Activated T-cell treated with anti-CD3 and anti-CD28 coated beads, Interleukin-2, amount 50 U/mL, for 72 hours (primary cell): ENCODE data around the gene CASZ1. TPM values are rescaled to one million over a fixed set of nuclear protein-coding genes. Genes with fewer than 3 reads are reported as not detected.

Experiments
- ATAC-seq, 2 donors: fragments of 150-1000 bp; cut with Tn5 transposase; replicated peaks in 1 of 2; 2 replicates each; pipeline ENCODE4 v1.10.0; 2021; ENCODE audit warnings: moderate library complexity in 2 of 2, mild to moderate bottlenecking in 1 of 2
- DNase-seq, 2 donors: peaks; one replicate each; pipeline ENCODE4 v3.0.0; 2021 to 2022; ENCODE audit warnings: mixed read lengths in 1 of 2
- H3K27ac Mint-ChIP-seq: one replicate; pipeline ENCODE4 v1.8.0; 2022; ENCODE audit warnings: mild to moderate bottlenecking, moderate library complexity, mixed read lengths
- H3K27me3 Mint-ChIP-seq: one replicate; pipeline ENCODE4 v1.8.0; 2022; ENCODE audit warnings: low read depth, mixed read lengths
- H3K36me3 Mint-ChIP-seq, 2 donors: one replicate each; pipeline ENCODE4 v1.8.0; 2022; ENCODE audit warnings: mixed read lengths in 2 of 2, mild to moderate bottlenecking in 1 of 2; ENCODE audit not compliant: insufficient read depth in 2 of 2
- H3K4me1 Mint-ChIP-seq: one replicate; pipeline ENCODE4 v1.8.0; 2022; ENCODE audit warnings: low read depth, mixed read lengths
- H3K4me3 Mint-ChIP-seq, 2 donors: one replicate each; pipeline ENCODE4 v1.8.0; 2022; ENCODE audit warnings: mild to moderate bottlenecking in 2 of 2, mixed read lengths in 2 of 2, moderate library complexity in 2 of 2
- H3K9me3 Mint-ChIP-seq, 2 donors: one replicate each; pipeline ENCODE4 v1.8.0; 2022; ENCODE audit warnings: mixed read lengths in 2 of 2
- total RNA-seq, 2 donors: library from RNA; stranded (reverse); gene quantifications; one replicate each; pipeline ENCODE4 v1.2.3, GENCODE V29; 2022

CASZ1 gene
- total RNA-seq, 2 donors from 2014 or later: 14.7 to 15.5 TPM

DNA sequence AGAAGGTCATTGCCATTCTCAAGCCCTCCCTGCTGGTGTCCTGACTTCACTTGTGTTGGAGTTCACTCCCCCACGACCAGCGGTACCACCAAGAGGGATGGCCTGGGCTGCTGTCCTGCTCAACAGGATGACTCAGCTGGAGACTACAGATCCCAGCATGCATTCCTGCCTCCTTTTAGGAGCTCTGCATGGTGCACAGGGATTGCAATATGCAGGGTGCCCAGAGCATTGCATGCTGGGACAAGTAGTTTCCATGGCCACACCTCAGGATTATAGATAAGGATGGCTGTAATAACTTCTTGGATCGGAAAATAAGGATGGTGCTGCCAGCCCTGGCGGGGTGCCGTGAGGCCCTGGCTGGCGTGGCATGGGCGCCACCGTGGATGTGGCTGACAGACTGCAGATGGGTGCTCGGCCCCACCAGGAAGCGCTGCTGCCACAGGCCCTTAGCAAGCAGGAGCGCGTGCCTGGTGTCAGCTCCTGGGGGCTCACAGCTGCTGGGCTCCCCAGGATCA, 150.0 kb downstream of the CASZ1 start:
- Mint-ChIP-seq H3K36me3 (peaks cover 0 to 2% of the 10 kb centered on the region in 2 donors), H3K4me1 (no peaks in the 10 kb centered on the region), H3K4me3 (no peak overlapping the region), H3K9me3 (no peaks in the 10 kb centered on the region), H3K27ac (no peak overlapping the region), H3K27me3 (no peaks in the 10 kb centered on the region)
- no peak for DNase-seq
- ATAC-seq: no peak

DNA sequence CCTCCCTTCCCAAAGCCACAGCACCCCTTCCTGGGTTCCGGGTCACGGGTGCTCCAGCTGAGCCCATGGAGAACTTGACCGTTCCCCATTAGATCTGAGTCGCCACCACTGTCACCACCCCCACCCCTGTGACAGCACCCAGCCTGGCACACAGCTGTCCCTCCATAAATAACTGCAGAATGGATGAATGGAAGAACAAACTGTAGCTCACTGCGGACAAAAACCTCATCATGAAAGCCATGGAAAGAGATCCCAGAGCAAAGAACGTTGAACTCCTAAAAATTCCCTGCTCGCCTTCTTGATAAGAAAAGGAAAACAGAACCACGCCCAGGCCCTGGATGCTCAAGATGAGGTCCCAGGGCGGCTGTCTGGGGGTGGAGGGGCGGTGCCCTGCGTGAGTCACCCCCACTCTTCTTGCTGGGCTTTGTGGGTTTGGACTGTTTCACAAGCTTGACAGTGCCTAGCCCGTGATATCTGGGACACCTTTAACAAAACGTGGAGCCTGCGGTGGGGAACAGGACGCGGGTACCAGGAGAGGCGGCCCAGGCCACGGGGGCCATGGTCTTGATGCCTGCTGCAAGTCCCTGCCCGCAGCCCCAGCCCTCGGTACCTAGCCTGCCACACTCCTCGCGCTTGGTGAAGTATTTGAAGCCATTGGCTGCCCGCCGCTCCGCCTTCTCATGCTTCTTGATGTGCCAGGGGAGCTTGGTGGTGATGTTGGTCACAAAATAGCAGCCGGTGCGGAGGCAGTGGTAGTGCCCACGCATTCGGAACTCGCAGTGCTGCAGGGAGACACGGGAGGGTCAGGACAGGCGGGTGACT, 151.9 kb downstream of the CASZ1 start:
- no peak for ATAC-seq
- Mint-ChIP-seq H3K36me3 (peaks cover 0 to 2% of the 10 kb centered on the region in 2 donors), H3K4me1 (no peaks in the 10 kb centered on the region), H3K9me3 (no peaks in the 10 kb centered on the region), H3K27me3 (no peaks in the 10 kb centered on the region), H3K27ac (no peak overlapping the region), H3K4me3 (no peak overlapping the region)
- no peak for DNase-seq

DNA sequence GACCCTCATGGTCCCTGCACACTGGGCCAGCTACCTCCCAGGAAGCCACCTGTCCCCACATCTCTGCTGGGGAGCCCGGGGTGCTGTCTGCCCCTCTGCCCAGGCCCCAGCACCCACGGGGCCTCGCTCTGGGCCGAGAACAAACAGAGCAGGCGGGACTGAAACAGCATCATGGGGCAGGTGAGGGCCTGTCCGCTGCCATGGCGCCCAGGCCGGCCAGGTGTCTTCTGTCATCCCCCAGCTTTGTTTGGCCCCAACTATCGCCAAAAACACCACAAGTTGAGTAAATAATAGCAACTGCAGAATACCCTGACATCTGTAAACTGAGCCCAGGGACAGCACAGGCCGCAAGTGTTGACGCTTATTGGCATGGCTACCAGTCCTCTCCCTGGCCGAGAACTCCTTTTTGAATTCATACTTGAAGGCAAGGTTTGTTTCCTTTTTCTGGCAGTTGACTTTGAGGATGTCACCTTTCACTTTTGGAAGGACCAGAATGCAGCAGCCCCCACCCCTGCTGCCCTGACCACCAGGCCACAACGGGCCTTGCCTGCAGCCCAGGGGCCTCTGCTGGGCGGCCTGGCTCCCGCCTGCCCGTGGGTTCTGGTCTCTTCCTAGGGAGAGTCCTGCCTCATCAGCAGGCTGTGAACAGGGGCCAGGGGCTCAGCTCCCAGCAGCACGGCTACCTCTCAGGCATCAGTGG, 152.7 kb downstream of the CASZ1 start:
- Mint-ChIP-seq H3K27me3 (no peaks in the 10 kb centered on the region), H3K27ac (no peak overlapping the region), H3K36me3 (peaks cover 0 to 2% of the 10 kb centered on the region in 2 donors), H3K4me3 (no peak overlapping the region), H3K4me1 (no peaks in the 10 kb centered on the region), H3K9me3 (no peaks in the 10 kb centered on the region)
- ATAC-seq: no peak
- DNase-seq: no peak

DNA sequence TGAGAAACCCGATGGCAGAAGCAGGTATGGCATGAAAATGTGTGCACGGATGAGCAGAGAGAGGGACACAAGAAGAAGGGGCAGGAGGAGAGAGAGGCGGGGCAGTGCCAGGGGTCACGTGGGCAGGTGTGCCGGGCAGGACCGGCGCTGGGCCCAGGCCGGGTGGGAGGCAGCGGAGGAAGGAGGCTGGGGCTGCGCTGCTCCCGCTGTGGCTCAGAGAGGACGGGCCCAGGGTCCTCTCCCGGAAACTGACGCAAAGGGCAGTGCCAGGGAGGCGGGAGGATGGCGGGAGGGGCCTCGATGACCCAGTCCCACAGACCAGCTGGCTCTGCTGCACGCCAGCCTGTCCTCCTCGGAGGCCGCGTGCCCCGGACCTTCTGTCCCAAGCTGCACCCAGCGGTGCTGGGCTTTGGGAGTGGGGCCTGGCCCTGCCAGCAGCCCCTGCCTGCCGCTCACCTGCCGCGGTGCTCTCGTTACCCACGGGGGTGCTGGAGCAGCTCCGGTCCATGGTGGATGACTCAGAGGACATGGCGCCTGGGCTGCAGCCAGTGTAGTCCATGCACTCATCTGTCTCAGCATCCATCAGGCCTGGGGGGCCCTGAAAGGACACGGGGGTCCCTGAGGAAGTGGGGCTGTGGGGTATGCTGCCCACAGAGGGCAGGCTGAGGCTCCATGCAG, 153.9 kb downstream of the CASZ1 start:
- Mint-ChIP-seq H3K4me3 (no peak overlapping the region), H3K36me3 (peaks cover 0 to 2% of the 10 kb centered on the region in 2 donors), H3K27ac (no peak overlapping the region), H3K4me1 (no peaks in the 10 kb centered on the region), H3K27me3 (no peaks in the 10 kb centered on the region), H3K9me3 (no peaks in the 10 kb centered on the region)
- no peak for DNase-seq
- ATAC-seq: no peak

DNA sequence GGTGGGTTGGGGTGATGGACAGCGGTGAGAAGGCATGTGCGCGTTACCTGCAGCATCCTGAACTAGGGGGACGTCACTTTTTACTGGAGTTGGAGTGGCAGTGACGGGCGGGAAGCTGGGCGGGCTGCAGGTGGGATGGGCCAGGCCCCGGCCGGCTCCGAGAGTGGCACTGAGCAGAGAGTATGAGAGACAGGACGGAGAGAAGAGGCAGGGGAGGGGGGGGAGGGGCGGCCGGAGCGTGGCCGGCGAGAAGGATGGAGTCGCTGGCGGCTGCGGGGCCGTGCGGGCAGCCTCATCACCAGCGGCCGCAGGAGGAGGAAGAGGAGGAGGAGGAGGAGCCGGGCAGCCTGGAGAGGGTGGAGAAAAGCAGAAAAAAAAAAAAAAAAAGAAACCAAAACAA, 154.5 kb downstream of the CASZ1 start:
- DNase-seq (no peak), ATAC-seq (no peak)
- H3K9me3 Mint-ChIP-seq: no peaks in the 10 kb centered on the region
- H3K4me3 Mint-ChIP-seq: no peak overlapping the region
- peaks cover 0 to 2% of the 10 kb centered on the region in 2 donors for H3K36me3 Mint-ChIP-seq
- no peak overlapping the region for H3K27ac Mint-ChIP-seq
- H3K4me1 Mint-ChIP-seq: no peaks in the 10 kb centered on the region
- no peaks in the 10 kb centered on the region for H3K27me3 Mint-ChIP-seq

DNA sequence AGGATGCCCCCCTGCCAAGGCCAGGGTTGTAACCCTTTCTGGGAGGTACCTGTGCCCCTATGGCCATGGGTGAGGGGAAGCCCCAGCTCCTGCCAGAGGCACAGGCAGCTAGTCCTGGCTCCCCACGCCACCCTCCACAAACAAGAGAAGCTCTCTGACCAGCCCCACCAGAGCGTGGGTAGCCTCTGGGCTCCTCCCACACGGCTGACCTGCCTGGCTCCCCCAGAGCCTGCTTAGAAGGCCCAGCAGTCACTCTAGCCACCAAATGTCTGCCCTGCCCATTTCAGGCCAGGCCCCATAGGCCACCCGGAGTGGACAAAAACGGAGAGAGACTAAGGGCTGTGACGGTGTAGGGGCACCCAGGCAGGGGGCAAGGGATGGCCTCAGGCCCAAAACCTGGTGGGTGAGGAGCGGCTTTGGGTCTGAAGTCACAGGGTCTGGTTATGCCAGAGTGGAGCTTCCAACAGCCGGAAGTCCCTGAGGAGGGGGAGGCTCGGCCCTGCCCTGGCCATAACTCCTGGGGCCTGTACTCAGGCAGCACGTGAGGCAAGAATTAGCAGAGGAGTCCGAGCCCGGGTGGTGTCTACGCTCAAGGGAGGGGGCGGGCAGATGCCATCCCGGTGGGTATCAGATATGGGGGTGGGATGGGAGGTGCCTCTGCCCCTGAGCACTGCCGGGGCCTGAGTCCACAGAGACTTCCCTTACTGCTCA, 155.4 kb downstream of the CASZ1 start:
- Mint-ChIP-seq H3K27ac (no peak overlapping the region), H3K9me3 (no peaks in the 10 kb centered on the region), H3K36me3 (peaks cover 0 to 2% of the 10 kb centered on the region in 2 donors), H3K27me3 (no peaks in the 10 kb centered on the region), H3K4me1 (no peaks in the 10 kb centered on the region), H3K4me3 (no peak overlapping the region)
- no peak for DNase-seq
- no peak for ATAC-seq

DNA sequence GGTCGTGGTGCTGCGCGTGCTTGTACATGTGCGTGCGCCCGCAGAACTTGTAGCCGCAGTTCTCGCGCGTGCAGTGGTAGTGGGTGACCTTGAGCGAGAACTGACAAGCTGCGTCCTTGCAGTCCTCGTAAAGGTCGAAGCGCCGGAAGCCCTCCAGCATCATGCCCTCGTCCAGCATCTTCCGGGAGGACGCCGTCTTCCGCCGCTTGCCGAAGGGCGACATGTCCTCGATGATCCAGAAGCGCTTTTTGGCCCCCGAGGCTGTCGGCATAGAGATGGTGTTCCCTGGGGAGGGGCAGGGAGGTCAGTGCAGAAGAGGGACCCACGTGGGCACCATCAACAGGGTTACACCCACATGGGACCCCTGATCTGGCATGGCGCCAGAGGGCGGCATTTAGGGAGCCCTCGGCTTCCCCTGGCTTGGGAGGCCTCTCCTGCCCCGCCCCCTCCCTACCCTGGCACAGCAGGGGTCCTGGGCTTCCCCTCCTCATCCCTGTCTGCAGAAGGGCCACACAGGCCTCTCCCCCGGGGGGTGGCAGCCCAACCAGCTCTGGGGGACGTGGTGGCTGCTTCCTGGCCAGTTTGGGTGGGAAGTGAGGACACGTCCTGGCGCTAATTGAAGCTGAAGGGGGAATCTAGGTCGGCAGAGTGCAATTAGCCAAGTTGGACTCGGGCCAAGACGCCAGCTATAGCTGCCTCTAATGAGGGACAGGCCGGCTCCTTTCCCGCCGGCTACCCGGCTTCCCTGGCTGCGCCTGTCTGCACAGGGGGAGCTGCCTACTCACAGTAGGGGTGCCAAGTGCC, 156.5 kb downstream of the CASZ1 start:
- H3K36me3 Mint-ChIP-seq: peaks cover 0 to 2% of the 10 kb centered on the region in 2 donors
- DNase-seq (no peak), ATAC-seq (no peak)
- H3K4me1 Mint-ChIP-seq: no peaks in the 10 kb centered on the region
- no peaks in the 10 kb centered on the region for H3K9me3 Mint-ChIP-seq
- no peak overlapping the region for H3K4me3 Mint-ChIP-seq
- no peaks in the 10 kb centered on the region for H3K27me3 Mint-ChIP-seq
- H3K27ac Mint-ChIP-seq: no peak overlapping the region

DNA sequence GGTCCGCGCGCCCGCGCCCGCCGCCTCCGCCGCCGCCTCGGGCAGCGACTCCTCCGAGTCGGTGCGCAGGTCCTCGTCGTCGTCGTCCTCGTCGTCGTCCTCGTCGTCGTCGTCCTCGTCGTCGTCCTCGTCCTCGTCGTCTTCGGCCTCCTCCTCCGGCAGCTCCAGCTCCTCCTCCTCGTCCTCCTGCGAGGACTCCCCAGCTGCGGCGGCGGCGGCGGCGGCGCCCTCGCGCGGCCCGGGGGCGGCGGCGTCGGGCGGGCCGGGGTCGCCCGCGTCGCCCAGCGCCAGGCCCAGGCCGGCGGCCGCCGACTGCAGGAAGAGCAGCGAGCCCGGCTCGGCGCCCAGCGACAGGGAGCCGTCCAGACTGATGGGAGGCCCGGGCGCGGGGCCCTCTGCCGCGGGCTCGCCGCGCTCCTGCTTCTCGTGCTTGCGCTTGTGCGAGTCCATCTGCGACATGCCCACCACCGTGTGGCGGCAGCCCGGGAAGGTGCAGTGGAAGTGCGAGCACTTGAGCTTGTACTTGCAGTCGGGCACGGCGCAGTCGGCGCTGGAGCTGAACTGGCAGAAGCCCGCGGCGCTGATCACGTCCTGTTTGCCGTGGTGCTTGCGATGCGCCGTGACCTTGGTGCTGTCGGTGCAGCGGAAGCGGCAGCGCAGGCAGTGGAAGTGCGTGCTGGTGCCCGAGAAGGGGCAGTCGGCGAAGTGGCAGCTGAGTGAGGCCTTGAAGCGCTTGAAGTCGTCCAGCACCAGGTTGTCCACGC, 157.3 kb downstream of the CASZ1 start:
- H3K4me1 Mint-ChIP-seq: no peaks in the 10 kb centered on the region
- H3K27ac Mint-ChIP-seq: no peak overlapping the region
- H3K36me3 Mint-ChIP-seq: peaks cover 0 to 2% of the 10 kb centered on the region in 2 donors
- no peak for DNase-seq
- ATAC-seq: no peak
- H3K9me3 Mint-ChIP-seq: no peaks in the 10 kb centered on the region
- H3K4me3 Mint-ChIP-seq: no peak overlapping the region
- H3K27me3 Mint-ChIP-seq: no peaks in the 10 kb centered on the region

DNA sequence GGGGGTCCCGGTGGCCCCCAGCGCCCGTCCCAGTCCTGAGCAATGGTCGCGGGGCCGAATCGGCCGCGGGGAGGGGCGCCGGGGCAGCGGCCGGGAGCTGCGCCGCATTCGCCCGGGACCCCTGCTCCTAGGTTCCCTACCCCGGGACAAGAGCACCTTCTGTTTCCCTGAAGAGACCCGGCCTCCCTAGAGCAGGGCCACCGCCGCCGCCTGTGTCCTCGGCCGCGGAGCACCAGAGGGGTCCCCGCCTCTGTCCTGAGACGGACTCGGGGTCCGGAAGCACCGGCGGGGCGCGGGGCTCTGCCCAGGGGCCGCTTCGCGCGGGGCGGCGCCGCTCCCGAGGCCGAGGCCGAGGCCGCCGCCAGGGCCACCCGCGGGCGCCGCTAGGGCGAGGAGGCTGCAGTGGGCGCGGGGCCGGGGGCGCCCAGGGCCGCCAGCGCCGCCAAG, 157.9 kb downstream of the CASZ1 start:
- ATAC-seq: peak in 1 of 2 donors; percentile 5
- H3K9me3 Mint-ChIP-seq: no peaks in the 10 kb centered on the region
- H3K4me3 Mint-ChIP-seq: no peak overlapping the region
- no peak for DNase-seq
- H3K4me1 Mint-ChIP-seq: no peaks in the 10 kb centered on the region
- H3K27me3 Mint-ChIP-seq: no peaks in the 10 kb centered on the region
- H3K27ac Mint-ChIP-seq: no peak overlapping the region
- peaks cover 0 to 2% of the 10 kb centered on the region in 2 donors for H3K36me3 Mint-ChIP-seq

DNA sequence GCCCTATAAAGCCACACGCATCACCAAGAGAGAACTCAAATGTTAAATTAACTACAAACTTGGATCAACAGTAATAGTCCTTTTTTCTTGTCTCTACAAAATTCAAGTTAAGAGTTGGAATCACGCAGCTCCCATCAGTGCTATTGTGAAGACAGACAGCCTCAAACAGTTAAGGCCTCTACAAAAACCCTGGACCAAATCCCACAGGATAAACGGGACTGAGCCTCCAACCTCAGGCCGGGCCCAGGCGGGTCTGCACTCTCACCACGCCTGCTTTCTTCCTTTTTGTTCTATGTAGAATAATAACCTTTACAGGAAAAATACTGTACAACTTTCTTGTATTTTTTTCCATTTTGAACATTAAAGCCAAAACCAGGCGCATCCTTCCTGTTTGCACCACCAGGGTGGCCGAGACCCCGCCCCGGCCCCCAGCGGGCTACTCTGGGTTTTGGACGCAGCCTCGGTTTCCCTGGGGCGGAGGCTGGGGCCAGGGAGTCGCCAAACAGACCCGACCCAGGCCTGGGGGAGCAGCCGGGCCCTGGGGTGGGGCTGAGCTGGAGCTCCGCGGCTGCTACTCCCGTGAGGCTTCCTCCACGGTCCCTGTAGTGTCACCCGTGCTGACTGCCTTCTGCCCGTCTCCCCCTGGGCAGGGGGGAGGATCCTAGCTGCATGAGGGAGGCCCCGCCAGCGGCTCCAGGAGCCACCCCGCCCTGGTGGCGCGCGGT, 158.4 kb downstream of the CASZ1 start:
- Mint-ChIP-seq H3K4me1 (no peaks in the 10 kb centered on the region), H3K4me3 (no peak overlapping the region), H3K27ac (no peak overlapping the region), H3K9me3 (no peaks in the 10 kb centered on the region), H3K36me3 (peaks cover 0 to 2% of the 10 kb centered on the region in 2 donors), H3K27me3 (no peaks in the 10 kb centered on the region)
- ATAC-seq (peak in 1 of 2 donors; percentile 13), DNase-seq (no peak)

DNA sequence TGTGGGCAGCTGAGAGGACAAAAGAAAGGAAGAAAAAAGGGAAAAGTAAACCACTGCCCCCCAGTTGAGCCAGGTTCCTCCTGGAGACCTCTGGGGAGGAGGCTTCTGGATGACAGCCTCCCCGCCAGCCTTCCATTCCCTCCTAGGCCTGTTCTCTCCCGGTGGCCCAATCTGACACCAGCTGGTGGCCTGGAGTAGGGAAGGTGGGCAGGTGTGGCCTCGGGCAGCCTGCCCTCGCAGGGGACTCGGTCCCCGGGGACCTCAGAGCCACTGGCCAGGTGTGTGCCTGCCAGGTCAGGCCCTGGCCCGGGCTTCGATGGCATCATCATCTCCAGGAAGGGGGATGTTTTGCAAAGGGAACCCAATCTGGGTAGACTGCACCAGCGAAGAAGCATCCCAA, 159.0 kb downstream of the CASZ1 start:
- no peak for DNase-seq
- Mint-ChIP-seq H3K36me3 (peaks cover 0 to 2% of the 10 kb centered on the region in 2 donors), H3K27ac (no peak overlapping the region), H3K4me3 (peak overlapping the region in 1 of 2 donors; percentile 31), H3K27me3 (no peaks in the 10 kb centered on the region), H3K4me1 (no peaks in the 10 kb centered on the region), H3K9me3 (no peaks in the 10 kb centered on the region)
- no peak for ATAC-seq
